OCI-LY1 (cell line): ENCODE data around the gene P4HA2.

Source experiments
- CTCF ChIP-seq: fragments of 200-600 bp; sonication (generic), shearing (Covaris generic); IDR thresholded peaks from 2 replicates; pipeline ENCODE4 v1.5.1; 2017; ENCODE audit warnings: mild to moderate bottlenecking, antibody characterized with exemption, low read length, moderate library complexity, mixed read lengths
- EZH2 ChIP-seq: fragments of 200-600 bp; sonication (generic), shearing (Covaris generic); IDR thresholded peaks from 2 replicates; pipeline ENCODE4 v1.8.0; 2017; ENCODE audit warnings: borderline replicate concordance, mixed run types, mild to moderate bottlenecking, antibody characterized with exemption, low read length, moderate library complexity, mixed read lengths

DNA sequence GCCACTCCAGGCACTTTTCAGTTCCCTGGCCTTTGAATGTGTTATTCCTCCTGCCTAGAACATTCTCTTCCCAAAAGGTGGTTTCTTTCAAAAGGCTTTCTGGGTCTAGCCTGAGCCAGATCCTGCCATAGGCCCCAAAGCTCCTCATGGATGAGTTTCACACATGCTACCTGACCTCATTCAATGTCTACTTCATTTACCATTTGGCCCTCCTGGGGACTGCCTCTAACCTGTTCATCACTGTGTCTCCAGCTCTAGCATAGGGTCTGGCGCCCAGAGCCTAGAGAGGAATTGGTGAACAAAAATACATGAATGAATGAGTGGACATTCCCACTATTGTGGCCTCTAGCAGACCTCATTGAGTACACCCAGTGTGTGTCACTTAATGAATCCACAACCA, 5.4 kb upstream of the P4HA2 start:
- TF ChIP-seq CTCF (no peak), EZH2 (no peak)
